ENCODE data around the gene GMPR2.

GMPR2 gene

GRCh38 chr14:24258119-24258518 lies 25.4 kb downstream of the GMPR2 start:
- Histone ChIP-seq H3K27me3 (ENCODE audit: low read depth, low read length) (no peaks in the 10 kb centered on the region), H3K4me3 (ENCODE audit: low read depth in 1 of 2, low read length in 2 of 2) (no peak overlapping the region), H3K27ac (ENCODE audit: low read length) (no peak overlapping the region), H3K9me3 (ENCODE audit: control insufficient read depth in 1 of 2, low read length in 2 of 2) (no peaks in the 10 kb centered on the region), H3K36me3 (ENCODE audit: control insufficient read depth in 1 of 2, insufficient read depth in 2 of 2, low read length in 2 of 2) (peaks cover 0 to 7% of the 10 kb centered on the region in 2 donors), H3K4me1 (ENCODE audit: control insufficient read depth in 1 of 2, insufficient read depth in 2 of 2, low read length in 2 of 2) (no peaks in the 10 kb centered on the region)

- Histone ChIP-seq H3K9me3 (ENCODE audit: control insufficient read depth in 1 of 2, low read length in 2 of 2) (no peaks in the 10 kb centered on the region), H3K27me3 (ENCODE audit: low read depth, low read length) (no peaks in the 10 kb centered on the region), H3K36me3 (ENCODE audit: control insufficient read depth in 1 of 2, insufficient read depth in 2 of 2, low read length in 2 of 2) (peaks cover 0 to 7% of the 10 kb centered on the region in 2 donors), H3K4me1 (ENCODE audit: control insufficient read depth in 1 of 2, insufficient read depth in 2 of 2, low read length in 2 of 2) (no peaks in the 10 kb centered on the region), H3K4me3 (ENCODE audit: low read depth in 1 of 2, low read length in 2 of 2) (no peak overlapping the region), H3K27ac (ENCODE audit: low read length) (no peak overlapping the region)
Measured at GRCh38 chr14:24258548-24259265, 26.0 kb downstream of the GMPR2 start.

- Histone ChIP-seq H3K9me3 (ENCODE audit: control insufficient read depth in 1 of 2, low read length in 2 of 2) (no peaks in the 10 kb centered on the region), H3K27ac (ENCODE audit: low read length) (no peak overlapping the region), H3K4me3 (ENCODE audit: low read depth in 1 of 2, low read length in 2 of 2) (no peak overlapping the region), H3K36me3 (ENCODE audit: control insufficient read depth in 1 of 2, insufficient read depth in 2 of 2, low read length in 2 of 2) (peaks cover 0 to 7% of the 10 kb centered on the region in 2 donors), H3K4me1 (ENCODE audit: control insufficient read depth in 1 of 2, insufficient read depth in 2 of 2, low read length in 2 of 2) (no peaks in the 10 kb centered on the region), H3K27me3 (ENCODE audit: low read depth, low read length) (no peaks in the 10 kb centered on the region)
Measured at GRCh38 chr14:24259282-24260025, 26.7 kb downstream of the GMPR2 start.

GRCh38 chr14:24260026-24260779 lies 27.5 kb downstream of the GMPR2 start:
- Histone ChIP-seq H3K9me3 (ENCODE audit: control insufficient read depth in 1 of 2, low read length in 2 of 2) (no peaks in the 10 kb centered on the region), H3K4me1 (ENCODE audit: control insufficient read depth in 1 of 2, insufficient read depth in 2 of 2, low read length in 2 of 2) (no peaks in the 10 kb centered on the region), H3K27me3 (ENCODE audit: low read depth, low read length) (no peaks in the 10 kb centered on the region), H3K4me3 (ENCODE audit: low read depth in 1 of 2, low read length in 2 of 2) (no peak overlapping the region), H3K36me3 (ENCODE audit: control insufficient read depth in 1 of 2, insufficient read depth in 2 of 2, low read length in 2 of 2) (peaks cover 0 to 9% of the 10 kb centered on the region in 2 donors), H3K27ac (ENCODE audit: low read length) (no peak overlapping the region)

GRCh38 chr14:24260780-24261157 lies 28.0 kb downstream of the GMPR2 start:
- Histone ChIP-seq H3K9me3 (ENCODE audit: control insufficient read depth in 1 of 2, low read length in 2 of 2) (no peaks in the 10 kb centered on the region), H3K27me3 (ENCODE audit: low read depth, low read length) (no peaks in the 10 kb centered on the region), H3K4me1 (ENCODE audit: control insufficient read depth in 1 of 2, insufficient read depth in 2 of 2, low read length in 2 of 2) (no peaks in the 10 kb centered on the region), H3K27ac (ENCODE audit: low read length) (no peak overlapping the region), H3K4me3 (ENCODE audit: low read depth in 1 of 2, low read length in 2 of 2) (no peak overlapping the region), H3K36me3 (ENCODE audit: control insufficient read depth in 1 of 2, insufficient read depth in 2 of 2, low read length in 2 of 2) (peaks cover 0 to 11% of the 10 kb centered on the region in 2 donors)

- no peaks in the 10 kb centered on the region for H3K4me1 ChIP-seq (ENCODE audit: control insufficient read depth in 1 of 2, insufficient read depth in 2 of 2, low read length in 2 of 2)
- H3K4me3 ChIP-seq (ENCODE audit: low read depth in 1 of 2, low read length in 2 of 2) = no peak overlapping the region
Measured at GRCh38 chr14:24261256-24261968, 28.7 kb downstream of the GMPR2 start.

GRCh38 chr14:24261969-24262327 lies 29.2 kb downstream of the GMPR2 start:
- Histone ChIP-seq H3K4me3 (ENCODE audit: low read depth in 1 of 2, low read length in 2 of 2) (no peak overlapping the region), H3K27ac (ENCODE audit: low read length) (no peak overlapping the region), H3K9me3 (ENCODE audit: control insufficient read depth in 1 of 2, low read length in 2 of 2) (no peaks in the 10 kb centered on the region), H3K4me1 (ENCODE audit: control insufficient read depth in 1 of 2, insufficient read depth in 2 of 2, low read length in 2 of 2) (no peaks in the 10 kb centered on the region), H3K27me3 (ENCODE audit: low read depth, low read length) (no peaks in the 10 kb centered on the region), H3K36me3 (ENCODE audit: control insufficient read depth in 1 of 2, insufficient read depth in 2 of 2, low read length in 2 of 2) (peaks cover 10 to 21% of the 10 kb centered on the region in 2 donors)

More at GRCh38 chr14:24261256-24261968, 28.7 kb downstream of the GMPR2 start:
- Histone ChIP-seq H3K36me3 (ENCODE audit: control insufficient read depth in 1 of 2, insufficient read depth in 2 of 2, low read length in 2 of 2) (peaks cover 5 to 16% of the 10 kb centered on the region in 2 donors), H3K27ac (ENCODE audit: low read length) (no peak overlapping the region), H3K9me3 (ENCODE audit: control insufficient read depth in 1 of 2, low read length in 2 of 2) (no peaks in the 10 kb centered on the region), H3K27me3 (ENCODE audit: low read depth, low read length) (no peaks in the 10 kb centered on the region)

- Histone ChIP-seq H3K9me3 (ENCODE audit: control insufficient read depth in 1 of 2, low read length in 2 of 2) (no peaks in the 10 kb centered on the region), H3K27me3 (ENCODE audit: low read depth, low read length) (no peaks in the 10 kb centered on the region), H3K27ac (ENCODE audit: low read length) (no peak within 1 kb of the TSS), H3K36me3 (ENCODE audit: control insufficient read depth in 1 of 2, insufficient read depth in 2 of 2, low read length in 2 of 2) (peaks cover 18 to 29% of the 10 kb centered on the region in 2 donors), H3K4me3 (ENCODE audit: low read depth in 1 of 2, low read length in 2 of 2) (no peak within 1 kb of the TSS), H3K4me1 (ENCODE audit: control insufficient read depth in 1 of 2, insufficient read depth in 2 of 2, low read length in 2 of 2) (no peaks in the 10 kb centered on the region)
Measured at GRCh38 chr14:24262821-24263733, 30.3 kb downstream of the GMPR2 start, which contains the start of gene TGM1. Gene TGM1, minus strand, starts transcription at chr14:24263177. Its CDS starts 825 bp downstream, at chr14:24262352.

- Histone ChIP-seq H3K4me1 (ENCODE audit: control insufficient read depth in 1 of 2, insufficient read depth in 2 of 2, low read length in 2 of 2) (no peaks in the 10 kb centered on the region), H3K36me3 (ENCODE audit: control insufficient read depth in 1 of 2, insufficient read depth in 2 of 2, low read length in 2 of 2) (peaks cover 20 to 29% of the 10 kb centered on the region in 2 donors), H3K27ac (ENCODE audit: low read length) (no peak overlapping the region), H3K4me3 (ENCODE audit: low read depth in 1 of 2, low read length in 2 of 2) (no peak overlapping the region), H3K9me3 (ENCODE audit: control insufficient read depth in 1 of 2, low read length in 2 of 2) (no peaks in the 10 kb centered on the region), H3K27me3 (ENCODE audit: low read depth, low read length) (no peaks in the 10 kb centered on the region)
Measured at GRCh38 chr14:24263848-24264247, 31.1 kb downstream of the GMPR2 start.

GRCh38 chr14:24264298-24264697 lies 31.6 kb downstream of the GMPR2 start:
- Histone ChIP-seq H3K27me3 (ENCODE audit: low read depth, low read length) (no peaks in the 10 kb centered on the region), H3K36me3 (ENCODE audit: control insufficient read depth in 1 of 2, insufficient read depth in 2 of 2, low read length in 2 of 2) (peaks cover 25 to 33% of the 10 kb centered on the region in 2 donors), H3K4me1 (ENCODE audit: control insufficient read depth in 1 of 2, insufficient read depth in 2 of 2, low read length in 2 of 2) (no peaks in the 10 kb centered on the region), H3K27ac (ENCODE audit: low read length) (no peak overlapping the region), H3K4me3 (ENCODE audit: low read depth in 1 of 2, low read length in 2 of 2) (no peak overlapping the region), H3K9me3 (ENCODE audit: control insufficient read depth in 1 of 2, low read length in 2 of 2) (no peaks in the 10 kb centered on the region)
